ENCODE measurements around the gene CBLN2. TPM values are rescaled to one million over a fixed set of nuclear protein-coding genes. Genes with fewer than 3 reads are reported as not detected.
A peak's percentile ranks its signal among the peaks of the same experiment; 100 is the strongest.

Gene CBLN2
- total and polyA plus RNA-seq, 4 donors = 1.00 TPM; not detected in 3

DNA sequence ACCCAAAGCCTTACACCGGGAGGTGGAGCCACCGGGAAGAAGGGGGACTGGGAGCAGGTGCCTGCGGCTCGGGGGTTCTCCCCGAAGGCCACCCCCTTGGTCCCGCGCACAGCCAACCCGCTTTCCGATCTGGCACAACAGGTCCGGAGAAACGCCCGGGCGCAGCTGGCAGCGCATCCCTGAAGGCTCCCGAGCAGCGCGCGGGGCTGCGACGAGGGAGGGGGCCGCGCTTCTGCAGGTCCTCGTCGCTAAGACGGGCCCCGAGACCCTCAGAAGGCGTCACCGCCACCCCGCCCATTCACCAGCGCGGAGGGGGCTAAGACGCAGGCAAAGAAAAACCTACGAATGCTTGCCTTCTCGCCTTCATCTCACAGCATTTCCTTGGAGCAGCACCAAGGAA is 1.8 kb downstream of the CBLN2 start:
- ATAC-seq (ENCODE audit: insufficient read depth, low FRiP score) (no peak), DNase-seq (peak in 2 of 3 donors; percentile 19 to 23)
- Histone ChIP-seq H3K4me3 (no peak overlapping the region), H3K4me1 (ENCODE audit: control insufficient read depth in 5 of 5, insufficient read depth in 5 of 5, low read length in 5 of 5) (peaks cover 0 to 19% (median 0%) of the 10 kb centered on the region in 5 donors), H3K27ac (ENCODE audit: low read depth in 1 of 2, low read length in 1 of 2) (no peak overlapping the region), H3K9me3 (ENCODE audit: control insufficient read depth in 4 of 4, insufficient read depth in 3 of 4, low read length in 3 of 4) (peaks cover 0 to 4% (median 0%) of the 10 kb centered on the region in 4 donors), H3K36me3 (ENCODE audit: control insufficient read depth in 4 of 4, insufficient read depth in 4 of 4, low read length in 4 of 4) (no peaks in the 10 kb centered on the region), H3K27me3 (ENCODE audit: control insufficient read depth in 3 of 3, insufficient read depth in 3 of 3, low read length in 2 of 3) (peaks cover 21 to 49% (median 38%) of the 10 kb centered on the region in 3 donors), H3K9ac (ENCODE audit: insufficient read depth in 1 of 2, low read length in 2 of 2) (no peak overlapping the region)
- WGBS, 2 donors = 2% methylated on average over 34 of the region's 34 CpGs
- TF ChIP-seq, protein P1, sequence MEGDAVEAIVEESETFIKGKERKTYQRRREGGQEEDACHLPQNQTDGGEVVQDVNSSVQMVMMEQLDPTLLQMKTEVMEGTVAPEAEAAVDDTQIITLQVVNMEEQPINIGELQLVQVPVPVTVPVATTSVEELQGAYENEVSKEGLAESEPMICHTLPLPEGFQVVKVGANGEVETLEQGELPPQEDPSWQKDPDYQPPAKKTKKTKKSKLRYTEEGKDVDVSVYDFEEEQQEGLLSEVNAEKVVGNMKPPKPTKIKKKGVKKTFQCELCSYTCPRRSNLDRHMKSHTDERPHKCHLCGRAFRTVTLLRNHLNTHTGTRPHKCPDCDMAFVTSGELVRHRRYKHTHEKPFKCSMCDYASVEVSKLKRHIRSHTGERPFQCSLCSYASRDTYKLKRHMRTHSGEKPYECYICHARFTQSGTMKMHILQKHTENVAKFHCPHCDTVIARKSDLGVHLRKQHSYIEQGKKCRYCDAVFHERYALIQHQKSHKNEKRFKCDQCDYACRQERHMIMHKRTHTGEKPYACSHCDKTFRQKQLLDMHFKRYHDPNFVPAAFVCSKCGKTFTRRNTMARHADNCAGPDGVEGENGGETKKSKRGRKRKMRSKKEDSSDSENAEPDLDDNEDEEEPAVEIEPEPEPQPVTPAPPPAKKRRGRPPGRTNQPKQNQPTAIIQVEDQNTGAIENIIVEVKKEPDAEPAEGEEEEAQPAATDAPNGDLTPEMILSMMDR (IDR thresholded peaks at IDR 0.05; ENCODE audit: control extremely low read depth, extremely low read depth) = no peak

DNA sequence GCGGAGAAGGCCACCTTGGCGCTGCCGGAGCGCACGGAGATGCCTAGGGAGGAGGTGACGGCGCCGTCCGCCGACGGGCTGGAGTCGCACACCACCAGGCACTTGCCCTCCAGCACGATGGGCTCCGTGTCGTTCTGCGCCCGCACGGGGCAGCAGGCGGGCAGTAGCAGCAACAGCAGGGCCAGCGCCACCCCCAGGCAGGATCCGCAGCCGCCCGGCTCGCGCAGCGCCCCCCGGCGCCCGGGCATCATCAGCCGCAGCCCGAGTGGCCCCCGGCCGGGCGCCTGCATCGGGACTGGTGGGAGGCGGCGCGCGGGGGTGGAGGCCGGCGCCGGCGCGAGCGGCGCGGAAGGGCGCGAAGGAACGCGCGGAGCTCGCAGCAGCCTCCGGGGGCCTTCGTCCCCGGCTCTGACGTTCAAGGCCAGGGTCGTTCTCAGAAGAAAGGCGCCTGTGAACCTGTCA is 2.2 kb downstream of the CBLN2 start:
- Histone ChIP-seq H3K4me1 (ENCODE audit: control insufficient read depth in 5 of 5, insufficient read depth in 5 of 5, low read length in 5 of 5) (peaks cover 0 to 19% (median 0%) of the 10 kb centered on the region in 5 donors), H3K36me3 (ENCODE audit: control insufficient read depth in 4 of 4, insufficient read depth in 4 of 4, low read length in 4 of 4) (no peaks in the 10 kb centered on the region), H3K9me3 (ENCODE audit: control insufficient read depth in 4 of 4, insufficient read depth in 3 of 4, low read length in 3 of 4) (peaks cover 0 to 4% (median 0%) of the 10 kb centered on the region in 4 donors), H3K4me3 (peak overlapping the region; percentile 10), H3K27me3 (ENCODE audit: control insufficient read depth in 3 of 3, insufficient read depth in 3 of 3, low read length in 2 of 3) (peaks cover 21 to 46% (median 35%) of the 10 kb centered on the region in 3 donors), H3K27ac (ENCODE audit: low read depth in 1 of 2, low read length in 1 of 2) (no peak overlapping the region), H3K9ac (ENCODE audit: insufficient read depth in 1 of 2, low read length in 2 of 2) (no peak overlapping the region)
- ATAC-seq (ENCODE audit: insufficient read depth, low FRiP score) (no peak), DNase-seq (peak in 2 of 3 donors; percentile 10 to 12)
- TF ChIP-seq, protein P1 (IDR thresholded peaks at IDR 0.05; ENCODE audit: control extremely low read depth, extremely low read depth) = no peak
- WGBS, 2 donors = 1 to 2% methylated on average over 36 to 59 of the region's 59 CpGs

GRCh38 chr18:72539901-72540300 is 4.2 kb downstream of the CBLN2 start:
- no peak overlapping the region for H3K4me3 ChIP-seq
- peaks cover 19 to 33% (median 25%) of the 10 kb centered on the region in 3 donors for H3K27me3 ChIP-seq (ENCODE audit: control insufficient read depth in 3 of 3, insufficient read depth in 3 of 3, low read length in 2 of 3)
- peaks cover 0 to 19% (median 0%) of the 10 kb centered on the region in 5 donors for H3K4me1 ChIP-seq (ENCODE audit: control insufficient read depth in 5 of 5, insufficient read depth in 5 of 5, low read length in 5 of 5)
- peaks cover 0 to 4% (median 0%) of the 10 kb centered on the region in 4 donors for H3K9me3 ChIP-seq (ENCODE audit: control insufficient read depth in 4 of 4, insufficient read depth in 3 of 4, low read length in 3 of 4)
- H3K36me3 ChIP-seq (ENCODE audit: control insufficient read depth in 4 of 4, insufficient read depth in 4 of 4, low read length in 4 of 4) = no peaks in the 10 kb centered on the region
- ATAC-seq (ENCODE audit: insufficient read depth, low FRiP score) = no peak
- TF ChIP-seq, protein P1 (IDR thresholded peaks at IDR 0.05; ENCODE audit: control extremely low read depth, extremely low read depth) = no peak
- H3K27ac ChIP-seq (ENCODE audit: low read depth in 1 of 2, low read length in 1 of 2) = no peak overlapping the region
- H3K9ac ChIP-seq (ENCODE audit: insufficient read depth in 1 of 2, low read length in 2 of 2) = no peak overlapping the region
- WGBS, 2 donors = 43 to 66% methylated on average over 5 of the region's 5 CpGs
- DNase-seq = peak in 2 of 3 donors; percentile 15 to 34

GRCh38 chr18:72530622-72531021 is 13.5 kb downstream of the CBLN2 start:
- WGBS, 2 donors = 72 to 79% methylated on average over 1 of the region's 1 CpG
- ATAC-seq (ENCODE audit: insufficient read depth, low FRiP score) = no peak
- Histone ChIP-seq H3K27ac (ENCODE audit: low read depth in 1 of 2, low read length in 1 of 2) (no peak overlapping the region), H3K9ac (ENCODE audit: insufficient read depth in 1 of 2, low read length in 2 of 2) (no peak overlapping the region), H3K27me3 (ENCODE audit: control insufficient read depth in 3 of 3, insufficient read depth in 3 of 3, low read length in 2 of 3) (no peaks in the 10 kb centered on the region), H3K36me3 (ENCODE audit: control insufficient read depth in 4 of 4, insufficient read depth in 4 of 4, low read length in 4 of 4) (no peaks in the 10 kb centered on the region), H3K9me3 (ENCODE audit: control insufficient read depth in 4 of 4, insufficient read depth in 3 of 4, low read length in 3 of 4) (no peaks in the 10 kb centered on the region), H3K4me1 (ENCODE audit: control insufficient read depth in 5 of 5, insufficient read depth in 5 of 5, low read length in 5 of 5) (no peaks in the 10 kb centered on the region), H3K4me3 (no peak overlapping the region)
- peak in 2 of 3 donors; percentile 46 to 47 for DNase-seq
- TF ChIP-seq, protein P1 (IDR thresholded peaks at IDR 0.05; ENCODE audit: control extremely low read depth, extremely low read depth) = no peak

Data from lung (tissue), 12 donors.